SKM-1 treated with dmso at 0.1 percent for 144 hours (cell line): ENCODE measurements around the gene DVL3.
A peak's percentile ranks its signal among the peaks of the same experiment; 100 is the strongest.
"Not testable (repeated sequence)": the region's sequence is repeated elsewhere in the genome, so short reads cannot be mapped to it uniquely, and the experiment has no call there.

Experiments
- DNase-seq: peaks from one replicate; lab custom pipeline; 2025; ENCODE audit not compliant: unreplicated experiment; lab: John Stamatoyannopoulos, UW

The DVL3 gene

GRCh38 chr3:184154885-184155643 lies at the start of gene DVL3:
DVL3 (plus strand) TSS chr3:184155377; CDS start chr3:184155636, 259 bp downstream.
- peak; percentile 33 for DNase-seq

GRCh38 chr3:184110316-184110725 lies 44.9 kb upstream of the DVL3 start:
- no peak for DNase-seq

- DNase-seq = no peak
These were observed 39.2 kb upstream of the DVL3 start for GRCh38 chr3:184116017-184116416.

GRCh38 chr3:184117636-184118035 lies 37.5 kb upstream of the DVL3 start:
- DNase-seq = no peak

GRCh38 chr3:184121031-184121430 lies 34.1 kb upstream of the DVL3 start:
- not testable (repeated sequence) for DNase-seq

- no peak for DNase-seq
These were observed 29.2 kb upstream of the DVL3 start for GRCh38 chr3:184126006-184126405.

- DNase-seq = no peak
These were observed 26.2 kb upstream of the DVL3 start for GRCh38 chr3:184129012-184129411.

- DNase-seq = no peak
These were observed 22.2 kb upstream of the DVL3 start for GRCh38 chr3:184132945-184133344.

- DNase-seq = peak; percentile 66
These were observed 21.1 kb upstream of the DVL3 start for GRCh38 chr3:184133840-184134745.

- peak; percentile 25 for DNase-seq
These were observed 20.4 kb upstream of the DVL3 start for GRCh38 chr3:184134746-184135148.

- DNase-seq = peak; percentile 91
These were observed 19.8 kb upstream of the DVL3 start, which contains the start of gene EIF2B5 for GRCh38 chr3:184135149-184135910. EIF2B5 (plus strand) TSS chr3:184135358; CDS start chr3:184135386, 28 bp downstream.

- DNase-seq = no peak
These were observed 19.3 kb upstream of the DVL3 start for GRCh38 chr3:184135911-184136260.

GRCh38 chr3:184140436-184140835 lies 14.7 kb upstream of the DVL3 start:
- DNase-seq = no peak

- DNase-seq = no peak
These were observed 13.0 kb upstream of the DVL3 start for GRCh38 chr3:184142199-184142598.

- no peak for DNase-seq
These were observed 11.8 kb upstream of the DVL3 start for GRCh38 chr3:184143327-184143726.

- no peak for DNase-seq
These were observed 10.7 kb upstream of the DVL3 start for GRCh38 chr3:184144505-184144904.

- no peak for DNase-seq
These were observed 10.1 kb upstream of the DVL3 start for GRCh38 chr3:184145111-184145524.

- DNase-seq = no peak
These were observed 9.4 kb upstream of the DVL3 start for GRCh38 chr3:184145751-184146270.

GRCh38 chr3:184148076-184148475 lies 7.1 kb upstream of the DVL3 start:
- DNase-seq = no peak

GRCh38 chr3:184149123-184149522 lies 6.1 kb upstream of the DVL3 start:
- DNase-seq = no peak

GRCh38 chr3:184149770-184150169 lies 5.4 kb upstream of the DVL3 start:
- not testable (repeated sequence) for DNase-seq
